Cerebellar nuclear complex (tissue), 1 donor: Measurements from ENCODE around the gene IL32.

Experiments used
- DNase-seq, 2 experiments: peaks; one replicate each; lab custom pipeline; 2025; lab: John Stamatoyannopoulos, UW

Gene IL32

DNA sequence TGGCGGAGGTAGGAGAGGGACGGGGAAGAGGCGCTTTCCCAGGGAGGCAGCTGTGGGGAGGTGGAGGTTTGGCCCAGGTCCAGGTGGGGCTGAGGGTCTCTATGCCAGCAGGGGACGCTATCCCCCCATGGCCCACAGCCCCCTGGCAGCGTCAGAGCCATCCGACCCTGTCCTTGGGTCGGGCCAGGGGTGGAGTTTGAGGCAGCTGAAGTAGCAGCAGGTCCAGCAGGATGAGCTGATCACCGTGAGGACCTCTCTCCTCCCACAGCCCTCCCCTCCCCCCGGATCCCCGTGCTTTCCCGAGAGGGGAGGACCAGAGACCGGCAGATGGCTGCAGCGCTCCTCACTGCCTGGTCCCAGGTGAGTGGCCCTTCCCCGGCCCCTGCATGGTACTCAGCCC is 50.1 kb downstream of the IL32 start:
- no peak for DNase-seq

DNA sequence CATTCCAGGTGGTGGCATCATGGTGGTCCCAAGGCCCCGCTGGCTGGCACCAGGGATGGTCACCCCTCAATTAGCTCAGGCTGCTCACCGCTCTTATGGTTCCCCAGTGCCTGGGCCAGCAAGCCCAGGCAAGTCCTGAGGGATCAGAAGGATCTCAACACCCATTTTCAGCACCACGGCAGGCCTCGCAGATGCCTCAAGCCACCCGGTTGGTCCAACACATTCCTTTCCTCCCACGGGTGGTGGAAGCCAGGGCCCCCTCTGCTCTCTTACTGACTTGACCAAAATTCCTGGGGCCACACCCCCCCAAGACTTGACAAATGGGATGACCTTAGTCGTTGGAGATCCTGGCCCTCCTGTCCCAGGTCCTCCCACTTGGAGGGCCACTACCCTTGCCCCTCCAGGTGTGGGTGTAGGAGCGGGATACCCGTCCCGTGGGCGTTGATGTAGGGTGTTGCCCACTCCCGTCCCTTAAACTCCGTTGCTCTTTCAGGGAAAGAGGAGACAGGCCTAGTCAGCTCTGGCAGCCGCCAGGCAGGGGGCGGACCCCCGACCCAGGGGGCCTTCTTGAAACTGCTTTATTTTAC is 52.9 kb downstream of the IL32 start:
- no peak for DNase-seq

DNA sequence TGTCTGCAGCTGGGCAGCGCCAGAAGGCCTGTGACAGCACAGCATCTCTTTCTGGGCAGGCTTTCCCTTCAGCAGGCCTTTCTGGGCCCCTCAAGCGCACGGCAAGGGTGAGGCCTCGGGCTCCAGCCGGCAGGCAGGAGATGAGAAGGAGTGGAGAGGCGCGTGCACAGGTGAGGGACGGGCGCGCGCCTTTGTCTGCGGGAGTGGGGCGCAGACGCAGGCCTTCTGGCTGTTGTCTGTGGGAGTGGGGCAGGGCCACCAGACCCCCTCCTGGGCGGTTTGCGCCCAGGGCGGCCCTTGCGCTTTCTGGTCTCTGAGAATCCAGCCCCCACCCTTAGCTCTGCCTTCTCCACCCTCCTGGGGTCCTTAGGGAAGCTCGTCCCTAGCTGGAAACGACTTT is 53.4 kb downstream of the IL32 start:
- no peak for DNase-seq
